C4-2B (cell line): ENCODE results near the gene INPP5F.
A peak's percentile ranks its signal among the peaks of the same experiment; 100 is the strongest.

Experiments used
- H3K27ac ChIP-seq: fragments of 450-650 bp; 2 replicates; pipeline ENCODE4 v1.5.1; 2017
- CTCF ChIP-seq: fragments of 450-650 bp; conservative IDR thresholded peaks from 2 replicates; pipeline ENCODE4 v1.5.1; 2017; ENCODE audit warnings: mild to moderate bottlenecking
- ZFX ChIP-seq: fragments of 450-650 bp; IDR thresholded peaks from 2 replicates; pipeline ENCODE4 v1.6.1; 2017

INPP5F gene

GRCh38 chr10:119725517-119725827 lies 378 bp upstream of the INPP5F start:
- H3K27ac ChIP-seq = peak overlapping the region; percentile 79

GRCh38 chr10:119726676-119727261 lies 919 bp downstream of the INPP5F start:
- TF ChIP-seq ZFX (peak; percentile 14; the same call in 1 of the 2 replicates), CTCF (no peak)
- peak overlapping the region; percentile 79 for H3K27ac ChIP-seq

More at GRCh38 chr10:119725517-119725827, 378 bp upstream of the INPP5F start:
- TF ChIP-seq CTCF (no peak), ZFX (peak; percentile 82)

GRCh38 chr10:119728172-119728800 lies 2.4 kb downstream of the INPP5F start:
- no peak for TF ChIP-seq CTCF
- TF ChIP-seq ZFX = no peak
- H3K27ac ChIP-seq = no peak overlapping the region

- no peak overlapping the region for H3K27ac ChIP-seq
- TF ChIP-seq CTCF (no peak), ZFX (no peak)
These were observed 8.8 kb downstream of the INPP5F start for GRCh38 chr10:119734396-119735332.

- no peak for TF ChIP-seq ZFX
- TF ChIP-seq CTCF = no peak
- H3K27ac ChIP-seq = no peak overlapping the region
These were observed 9.6 kb downstream of the INPP5F start for GRCh38 chr10:119735451-119735850.

- no peak overlapping the region for H3K27ac ChIP-seq
- TF ChIP-seq CTCF (no peak), ZFX (no peak)
These were observed 10.4 kb downstream of the INPP5F start for GRCh38 chr10:119736220-119736619.
